ENCODE results near the gene HSF2BP. TPM values are rescaled to one million over a fixed set of nuclear protein-coding genes. Genes with fewer than 3 reads are reported as not detected.

The HSF2BP gene
- total RNA-seq, 1 experiment from 2014 or later: 4.6 TPM

DNA sequence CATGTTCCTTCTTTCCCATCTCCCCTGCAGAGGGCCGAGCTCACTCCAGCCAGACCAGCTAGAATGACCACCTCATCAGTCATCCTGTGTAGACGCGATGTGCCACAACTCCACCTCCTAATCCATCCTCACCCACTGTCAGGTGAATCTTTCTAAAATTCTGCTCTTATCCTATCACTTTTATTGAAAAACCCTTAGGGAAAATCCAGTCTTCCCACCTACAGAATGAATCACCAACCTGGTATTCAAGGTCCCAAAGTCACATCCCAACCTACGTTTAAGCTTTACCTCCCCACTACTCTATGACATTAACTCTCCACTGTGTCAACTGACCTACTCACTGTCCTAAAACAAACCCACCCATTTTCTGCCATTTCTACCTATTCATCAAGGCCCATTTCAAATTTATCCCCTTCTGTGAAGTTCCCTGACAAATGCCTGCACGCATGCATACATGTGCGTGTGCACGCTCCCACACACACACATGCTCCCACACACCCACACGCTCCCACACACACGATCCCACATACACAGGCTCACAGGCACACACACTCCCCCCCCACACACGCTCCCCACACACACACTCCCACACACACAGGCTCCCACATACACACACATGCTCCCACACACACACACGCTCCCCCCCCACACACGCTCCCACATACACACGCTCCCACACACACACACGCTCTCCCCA is 27.7 kb downstream of the HSF2BP start:
- Histone ChIP-seq H3K9me2 (ENCODE audit: insufficient read depth) (no peaks in the 10 kb centered on the region), H3K79me2 (ENCODE audit: low read depth) (no peaks in the 10 kb centered on the region), H2AFZ (no peak overlapping the region), H4K20me1 (ENCODE audit: insufficient read depth) (no peaks in the 10 kb centered on the region), H3K36me3 (ENCODE audit: low read depth) (no peaks in the 10 kb centered on the region), H3K4me3 (no peak overlapping the region), H3K27me3 (ENCODE audit: insufficient read depth, low read depth) (no peaks in the 10 kb centered on the region), H3F3A (ENCODE audit: insufficient read depth, low read depth) (no peaks in the 10 kb centered on the region), H3K27ac (no peak overlapping the region), H3K4me1 (replicated peaks; ENCODE audit: insufficient read depth) (no peaks in the 10 kb centered on the region), H3K9me3 (ENCODE audit: insufficient read depth, low read depth) (no peaks in the 10 kb centered on the region), H3K4me2 (no peak overlapping the region)
- CTCF ChIA-PET: no interaction called here
- TF ChIP-seq, protein P1, sequence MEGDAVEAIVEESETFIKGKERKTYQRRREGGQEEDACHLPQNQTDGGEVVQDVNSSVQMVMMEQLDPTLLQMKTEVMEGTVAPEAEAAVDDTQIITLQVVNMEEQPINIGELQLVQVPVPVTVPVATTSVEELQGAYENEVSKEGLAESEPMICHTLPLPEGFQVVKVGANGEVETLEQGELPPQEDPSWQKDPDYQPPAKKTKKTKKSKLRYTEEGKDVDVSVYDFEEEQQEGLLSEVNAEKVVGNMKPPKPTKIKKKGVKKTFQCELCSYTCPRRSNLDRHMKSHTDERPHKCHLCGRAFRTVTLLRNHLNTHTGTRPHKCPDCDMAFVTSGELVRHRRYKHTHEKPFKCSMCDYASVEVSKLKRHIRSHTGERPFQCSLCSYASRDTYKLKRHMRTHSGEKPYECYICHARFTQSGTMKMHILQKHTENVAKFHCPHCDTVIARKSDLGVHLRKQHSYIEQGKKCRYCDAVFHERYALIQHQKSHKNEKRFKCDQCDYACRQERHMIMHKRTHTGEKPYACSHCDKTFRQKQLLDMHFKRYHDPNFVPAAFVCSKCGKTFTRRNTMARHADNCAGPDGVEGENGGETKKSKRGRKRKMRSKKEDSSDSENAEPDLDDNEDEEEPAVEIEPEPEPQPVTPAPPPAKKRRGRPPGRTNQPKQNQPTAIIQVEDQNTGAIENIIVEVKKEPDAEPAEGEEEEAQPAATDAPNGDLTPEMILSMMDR (conservative IDR thresholded peaks at IDR 0.05): no peak
- no peak for TF ChIP-seq EZH2 (IDR thresholded peaks at IDR 0.05; ENCODE audit: low read depth)
- POLR2A ChIA-PET (ENCODE audit: unreplicated experiment): no interaction called here
- intact Hi-C loops (cut with micrococcal nuclease; ENCODE audit: unreplicated experiment): no loop called here
- no peak for DNase-seq
- no TSS peak for BruUV-seq (replicated peaks)

DNA sequence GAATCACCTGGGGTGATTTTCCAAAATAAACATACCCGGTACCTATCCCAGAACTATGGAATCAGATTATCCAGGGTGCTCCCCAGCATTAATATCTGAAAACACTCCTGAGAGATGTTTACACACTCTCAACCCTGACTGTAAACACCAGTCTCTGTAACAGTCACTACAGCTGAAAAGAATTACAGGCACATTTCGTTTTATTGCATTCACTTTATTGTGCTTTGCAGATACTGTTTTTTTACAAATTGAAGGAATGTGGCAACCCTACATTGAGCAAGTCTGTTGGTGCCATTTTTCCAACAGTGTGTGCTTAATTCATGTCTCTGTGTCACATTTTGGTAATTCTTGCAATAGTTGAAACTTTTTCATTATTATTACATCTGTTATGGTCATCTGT is 31.8 kb downstream of the HSF2BP start:
- no peaks in the 10 kb centered on the region for H3K27me3 ChIP-seq (ENCODE audit: insufficient read depth, low read depth)
- BruUV-seq (replicated peaks): no TSS peak
- H3K36me3 ChIP-seq (ENCODE audit: low read depth): no peaks in the 10 kb centered on the region
- H3K79me2 ChIP-seq (ENCODE audit: low read depth): no peaks in the 10 kb centered on the region
- TF ChIP-seq EZH2 (IDR thresholded peaks at IDR 0.05; ENCODE audit: low read depth): no peak
- TF ChIP-seq, protein P1 (conservative IDR thresholded peaks at IDR 0.05): no peak
- H4K20me1 ChIP-seq (ENCODE audit: insufficient read depth): no peaks in the 10 kb centered on the region
- H3K4me1 ChIP-seq (replicated peaks; ENCODE audit: insufficient read depth): no peaks in the 10 kb centered on the region
- H3K9me3 ChIP-seq (ENCODE audit: insufficient read depth, low read depth): no peaks in the 10 kb centered on the region
- ChIA-PET POLR2A (ENCODE audit: unreplicated experiment) (no interaction called here), CTCF (no interaction called here)
- no peaks in the 10 kb centered on the region for H3K9me2 ChIP-seq (ENCODE audit: insufficient read depth)
- H3F3A ChIP-seq (ENCODE audit: insufficient read depth, low read depth): no peaks in the 10 kb centered on the region
- intact Hi-C loops (cut with micrococcal nuclease; ENCODE audit: unreplicated experiment): no loop called here
- DNase-seq: no peak
- no peak overlapping the region for H3K4me3 ChIP-seq
- no peak overlapping the region for H3K27ac ChIP-seq
- H3K4me2 ChIP-seq: no peak overlapping the region
- no peak overlapping the region for H2AFZ ChIP-seq

DNA sequence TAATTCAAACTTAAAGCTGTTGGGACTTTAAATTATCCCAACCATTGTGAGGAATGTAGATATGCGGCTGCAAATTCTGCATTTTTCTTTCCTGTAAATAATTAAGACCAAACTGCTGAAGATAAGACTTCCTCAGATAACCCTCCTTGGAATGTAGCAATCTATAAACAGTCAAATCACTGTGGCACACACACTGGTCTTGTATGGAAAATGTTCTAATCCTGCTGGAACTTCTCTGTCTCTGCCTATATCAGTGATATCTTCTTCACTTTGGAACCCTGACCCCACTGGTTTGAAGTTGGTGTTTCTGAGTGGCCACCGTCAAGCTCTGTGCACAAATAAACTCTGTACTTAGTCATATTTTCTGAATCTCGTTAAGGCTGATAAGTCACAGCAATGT is 32.9 kb downstream of the HSF2BP start:
- Histone ChIP-seq H3K27me3 (ENCODE audit: insufficient read depth, low read depth) (no peaks in the 10 kb centered on the region), H3K9me3 (ENCODE audit: insufficient read depth, low read depth) (no peaks in the 10 kb centered on the region), H3K79me2 (ENCODE audit: low read depth) (no peaks in the 10 kb centered on the region), H3K4me3 (no peak overlapping the region), H3K4me1 (replicated peaks; ENCODE audit: insufficient read depth) (no peaks in the 10 kb centered on the region), H3F3A (ENCODE audit: insufficient read depth, low read depth) (no peaks in the 10 kb centered on the region), H4K20me1 (ENCODE audit: insufficient read depth) (no peaks in the 10 kb centered on the region), H3K9me2 (ENCODE audit: insufficient read depth) (no peaks in the 10 kb centered on the region), H3K36me3 (ENCODE audit: low read depth) (no peaks in the 10 kb centered on the region), H3K4me2 (no peak overlapping the region), H3K27ac (no peak overlapping the region), H2AFZ (no peak overlapping the region)
- intact Hi-C loops (cut with micrococcal nuclease; ENCODE audit: unreplicated experiment): no loop called here
- POLR2A ChIA-PET (ENCODE audit: unreplicated experiment): no interaction called here
- TF ChIP-seq, protein P1 (conservative IDR thresholded peaks at IDR 0.05): no peak
- TF ChIP-seq EZH2 (IDR thresholded peaks at IDR 0.05; ENCODE audit: low read depth): no peak
- CTCF ChIA-PET: no interaction called here
- DNase-seq: no peak
- no TSS peak for BruUV-seq (replicated peaks)

All from PC-9 (cell line).